ENCODE measurements around the gene ADAMTS15.

The ADAMTS15 gene

GRCh38 chr11:130478204-130478701, 29.8 kb downstream of the ADAMTS15 start:
- no peak for DNase-seq (ENCODE audit: low spot score)

GRCh38 chr11:130478881-130479280, 30.4 kb downstream of the ADAMTS15 start:
- DNase-seq (ENCODE audit: low spot score), result no peak

- no peak for DNase-seq (ENCODE audit: low spot score)
Measured at GRCh38 chr11:130480186-130480585, 31.7 kb downstream of the ADAMTS15 start.

DNA sequence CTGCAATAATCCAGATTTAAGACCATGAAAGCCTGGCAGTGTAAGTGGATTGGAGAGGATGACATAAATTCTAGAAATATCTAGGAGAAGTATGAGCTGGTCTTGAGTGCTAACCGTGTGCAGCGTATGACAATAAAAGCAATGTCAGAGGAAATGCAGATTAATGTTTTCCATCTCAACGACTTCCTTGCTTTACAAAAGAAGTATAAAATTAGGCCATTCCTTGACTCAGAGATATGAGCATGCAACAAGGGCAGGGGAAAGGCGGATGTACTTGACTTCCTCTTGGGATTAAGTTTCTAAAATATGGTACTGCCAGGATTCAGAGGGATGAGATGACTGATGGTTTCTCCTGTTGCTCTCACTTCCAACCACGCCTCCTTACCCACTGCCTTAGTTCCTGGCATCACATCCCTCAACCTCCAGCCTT, 32.3 kb downstream of the ADAMTS15 start:
- no peak for DNase-seq (ENCODE audit: low spot score)

DNA sequence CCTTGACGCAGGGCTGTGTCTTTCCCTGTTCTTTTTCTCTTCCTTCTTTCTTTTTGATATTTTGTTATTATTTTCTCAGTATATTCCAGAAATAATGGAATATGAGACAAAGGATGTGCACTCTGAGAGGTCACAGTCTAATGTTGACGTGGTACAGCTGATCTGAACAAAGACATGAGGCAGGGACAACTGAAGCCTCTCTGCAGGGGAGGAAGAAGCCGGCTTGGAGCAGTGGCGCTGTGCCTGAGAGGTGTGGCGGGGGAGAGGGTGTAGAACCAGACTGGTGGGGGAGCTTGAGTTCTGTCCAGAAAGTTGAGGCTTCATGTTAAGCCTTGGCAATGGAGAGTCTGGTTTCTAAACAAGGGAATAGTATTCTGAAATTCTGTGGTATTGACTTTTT, 34.7 kb downstream of the ADAMTS15 start:
- DNase-seq (ENCODE audit: low spot score), result no peak

GRCh38 chr11:130485983-130486382, 37.5 kb downstream of the ADAMTS15 start:
- no peak for DNase-seq (ENCODE audit: low spot score)

DNA sequence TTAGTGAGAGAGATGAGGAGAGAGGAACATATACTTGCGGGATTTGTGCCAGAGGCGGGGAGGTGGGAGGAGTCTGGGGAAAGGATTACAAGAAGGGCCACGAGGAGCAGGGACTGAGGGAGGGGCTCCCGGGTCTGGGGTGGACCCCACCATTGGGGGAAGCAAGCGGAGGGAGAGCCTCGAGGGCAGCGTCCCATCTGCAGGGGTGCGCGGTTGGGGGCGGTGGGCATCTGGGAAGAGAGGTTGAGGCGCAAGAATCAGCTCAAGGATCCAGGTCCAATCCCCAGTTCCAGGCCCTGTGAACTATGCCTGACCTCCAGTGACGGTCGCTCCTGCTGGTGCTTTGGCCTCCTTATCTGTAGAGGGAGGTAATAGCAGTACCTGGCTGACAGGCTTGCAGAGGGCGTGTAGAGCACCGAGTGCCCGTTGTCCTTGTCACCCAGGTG, 38.0 kb downstream of the ADAMTS15 start:
- DNase-seq (ENCODE audit: low spot score), result no peak

- DNase-seq (ENCODE audit: low spot score), result no peak
Measured at GRCh38 chr11:130486987-130487923, 38.8 kb downstream of the ADAMTS15 start.

- no peak for DNase-seq (ENCODE audit: low spot score)
Measured at GRCh38 chr11:130487924-130488815, 39.7 kb downstream of the ADAMTS15 start.

GRCh38 chr11:130488848-130489584, 40.6 kb downstream of the ADAMTS15 start:
- no peak for DNase-seq (ENCODE audit: low spot score)

- no peak for DNase-seq (ENCODE audit: low spot score)
Measured at GRCh38 chr11:130489716-130490115, 41.3 kb downstream of the ADAMTS15 start.

DNA sequence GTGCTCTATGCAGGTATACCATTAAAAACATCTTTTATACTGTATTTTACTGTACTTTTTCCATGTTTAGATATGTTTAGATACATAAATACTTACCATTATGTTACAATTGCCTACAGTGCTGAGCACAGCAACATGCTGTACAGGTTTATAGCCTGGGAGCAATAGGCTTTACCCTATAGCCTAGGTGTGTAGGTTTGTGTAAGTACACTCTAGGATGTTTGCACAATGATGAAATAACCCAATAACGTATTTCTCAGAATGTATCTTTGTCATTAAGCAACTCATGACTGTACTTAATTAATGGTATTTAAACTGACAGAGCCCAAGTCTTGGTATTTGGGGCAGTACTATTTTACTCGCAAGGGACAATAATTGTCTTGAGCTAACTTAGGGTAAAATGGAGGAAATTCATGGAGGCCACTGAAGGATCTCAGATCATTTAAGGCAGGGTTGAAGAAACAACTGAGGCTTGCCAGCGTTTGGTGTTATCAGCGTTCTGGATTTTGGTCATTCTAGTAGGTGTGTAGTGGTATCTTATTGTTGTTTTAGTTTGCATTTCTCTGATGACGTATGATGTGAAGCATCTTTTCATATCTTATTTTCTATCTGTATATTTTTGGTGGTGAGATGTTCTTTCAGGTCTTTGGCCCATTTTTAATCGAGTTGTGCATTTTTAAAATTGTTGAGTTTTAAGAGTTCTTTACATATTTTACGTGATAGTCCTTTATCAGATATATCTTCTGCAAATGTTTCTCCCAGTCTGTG, 42.4 kb downstream of the ADAMTS15 start:
- no peak for DNase-seq (ENCODE audit: low spot score)

DNA sequence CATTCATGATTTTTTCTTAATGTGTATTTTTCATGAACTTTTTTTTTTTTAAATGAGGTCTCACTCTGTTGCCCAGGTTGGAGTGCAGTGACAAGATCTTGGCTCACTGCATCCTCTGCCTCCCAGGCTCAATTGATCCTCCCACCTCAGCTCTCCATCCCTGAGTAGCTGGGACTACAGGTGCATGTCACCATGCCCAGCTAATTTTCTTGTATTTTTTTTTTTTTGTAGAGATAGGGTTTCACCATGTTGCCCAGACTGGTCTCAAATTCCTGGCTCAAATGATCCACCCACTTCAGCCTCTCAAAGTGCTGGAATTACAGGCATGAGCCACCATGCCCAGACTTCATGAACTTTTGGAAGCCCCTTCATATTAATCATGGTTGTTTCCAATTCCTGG, 49.7 kb downstream of the ADAMTS15 start:
- DNase-seq (ENCODE audit: low spot score), result no peak

DNA sequence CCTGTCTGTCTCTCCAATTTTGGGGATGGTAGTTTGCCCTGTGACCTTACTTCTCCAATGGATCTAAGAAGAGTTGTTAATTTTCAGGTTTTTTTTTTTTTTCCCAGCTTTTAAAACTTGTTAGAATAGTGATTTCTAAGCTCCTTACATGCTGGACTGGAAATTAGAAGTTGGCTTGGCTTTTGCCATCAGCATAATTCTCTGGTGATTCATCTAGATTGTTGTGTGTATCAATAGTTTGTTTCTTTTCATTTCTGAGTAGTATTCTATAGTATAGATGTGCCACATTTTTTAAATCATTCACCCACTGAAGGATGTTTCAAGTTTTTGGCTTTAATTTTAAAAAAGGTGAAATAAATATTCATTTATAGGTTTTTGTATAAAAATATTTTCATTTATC, 51.4 kb downstream of the ADAMTS15 start:
- DNase-seq (ENCODE audit: low spot score), result no peak

DNA sequence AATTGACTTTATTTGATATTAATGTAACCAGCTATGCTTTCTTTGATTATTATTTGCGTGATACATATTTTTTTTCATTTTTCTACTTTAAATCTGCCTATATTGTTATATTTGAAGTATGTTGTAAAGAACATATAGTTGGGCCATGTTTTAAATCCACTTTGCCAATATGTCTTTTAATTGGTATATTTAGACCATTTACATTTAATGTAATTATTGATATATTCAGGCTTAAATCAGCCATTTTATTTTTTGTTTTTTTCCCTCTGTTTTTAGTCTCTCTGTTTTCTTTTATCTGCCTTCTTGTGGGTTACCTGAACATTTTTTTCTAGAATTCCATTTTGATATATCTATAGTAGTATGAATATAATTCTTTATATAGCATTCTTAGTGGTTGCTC, 55.9 kb downstream of the ADAMTS15 start:
- DNase-seq (ENCODE audit: low spot score), result no peak

DNA sequence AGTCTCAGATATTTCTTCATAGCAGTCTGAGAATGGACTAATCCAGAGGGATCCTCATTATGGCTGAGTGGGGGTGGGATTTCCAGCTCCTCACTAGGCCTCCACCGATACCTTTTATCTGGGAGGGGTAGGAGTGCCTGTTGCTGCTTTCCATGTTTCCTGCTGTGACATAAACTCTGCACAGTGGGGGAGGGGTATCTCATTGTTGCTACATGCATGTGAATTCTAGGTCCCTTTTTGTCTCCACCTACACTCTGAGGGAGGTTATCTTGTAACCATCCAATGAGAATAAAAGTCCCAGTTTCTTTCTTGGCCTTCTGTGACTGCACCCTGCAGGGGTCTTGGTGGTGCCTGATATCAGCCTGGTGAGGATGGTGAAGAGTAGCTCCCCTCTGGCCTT, 60.5 kb downstream of the ADAMTS15 start:
- no peak for DNase-seq (ENCODE audit: low spot score)

GRCh38 chr11:130509942-130510341, 61.5 kb downstream of the ADAMTS15 start:
- DNase-seq (ENCODE audit: low spot score), result no peak

DNA sequence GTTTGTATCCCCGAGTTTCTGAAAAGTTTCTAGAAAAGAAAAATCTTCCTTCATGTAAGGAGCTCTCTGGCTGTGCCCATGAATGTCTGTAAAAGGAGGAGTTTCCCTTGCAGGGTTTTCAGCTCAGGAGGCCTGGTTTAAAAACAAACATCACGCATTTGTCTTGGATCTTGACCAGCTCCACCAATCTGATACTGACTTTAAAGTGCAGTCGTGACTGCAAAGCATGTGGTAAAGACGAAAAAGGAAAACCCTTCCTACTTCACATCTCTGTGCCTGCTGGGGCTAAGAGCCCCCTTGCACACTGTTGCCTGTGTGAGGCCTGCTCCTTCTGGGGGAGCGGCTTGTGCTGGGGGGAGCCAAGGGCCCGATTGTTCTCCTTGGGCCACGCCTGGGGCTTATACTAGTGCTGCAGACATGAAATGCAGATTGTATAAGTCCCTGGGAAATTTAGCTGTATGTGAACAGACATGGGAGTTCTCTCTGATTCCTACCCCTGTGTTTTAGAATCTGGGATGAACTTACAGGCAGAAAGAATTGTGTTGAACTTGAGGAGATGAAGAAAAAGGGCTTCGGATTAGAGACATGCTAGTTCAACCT, 62.1 kb downstream of the ADAMTS15 start:
- peak; percentile 36 for DNase-seq (ENCODE audit: low spot score)

DNA sequence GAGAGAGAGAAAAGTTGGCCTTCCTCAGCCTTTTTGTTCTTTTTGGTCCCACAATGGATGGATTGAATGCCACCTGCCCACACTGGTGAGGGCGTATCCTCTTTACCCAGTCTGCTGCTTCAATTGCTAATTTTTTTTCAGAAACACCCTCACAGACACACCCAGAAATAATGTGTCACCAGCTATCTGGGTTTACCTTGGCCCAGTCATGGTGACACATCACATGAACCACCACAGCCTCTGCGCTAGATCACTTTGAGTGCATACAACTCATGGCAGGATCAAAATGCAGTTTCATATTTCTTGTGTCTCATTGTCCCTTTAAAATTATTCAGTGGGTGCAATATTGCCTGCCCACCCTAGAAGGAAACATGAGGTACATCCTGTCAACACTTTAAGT, 63.3 kb downstream of the ADAMTS15 start:
- DNase-seq (ENCODE audit: low spot score), result no peak

- no peak for DNase-seq (ENCODE audit: low spot score)
Measured at GRCh38 chr11:130512662-130513061, 64.2 kb downstream of the ADAMTS15 start.

GRCh38 chr11:130513132-130513531, 64.7 kb downstream of the ADAMTS15 start:
- DNase-seq (ENCODE audit: low spot score), result no peak

Data from left forelimb (tissue), 1 donor.